ENCODE data around the gene SDK1.

GRCh38 chr7:4083513-4083912 is 782.5 kb downstream of the SDK1 start:
- no peak for TF ChIP-seq ZNF837 (tag by site-specific recombination; IDR thresholded peaks at IDR 0.05)
- no peak for TF ChIP-seq ZBTB7A (tag by site-specific recombination; IDR thresholded peaks at IDR 0.05; ENCODE audit: low read depth)

Data from HEK293 (cell line).